Sigmoid colon (tissue), 7 donors: ENCODE measurements around the gene RFX7. TPM values are rescaled to one million over a fixed set of nuclear protein-coding genes. Genes with fewer than 3 reads are reported as not detected.

Source experiments
- DNase-seq: peaks from one replicate; pipeline ENCODE4 v3.0.0-alpha.2; 2019
- H3K27ac ChIP-seq, 4 donors: fragments of 200-600 bp; sonication (generic); one replicate each; pipeline ENCODE4 v1.5.1; 2016 to 2019; ENCODE audit warnings: mild to moderate bottlenecking in 1 of 4
- H3K27me3 ChIP-seq, 3 donors: fragments of 200-600 bp; sonication (generic); one replicate each; pipeline ENCODE4 v1.5.1; 2019; ENCODE audit warnings: mild to moderate bottlenecking in 1 of 3
- H3K36me3 ChIP-seq, 4 donors: fragments of 200-600 bp; sonication (generic); one replicate each; pipeline ENCODE4 v1.5.1; 2016 to 2019
- H3K4me1 ChIP-seq, 4 donors: fragments of 200-600 bp; sonication (generic); one replicate each; pipeline ENCODE4 v1.5.1; 2017 to 2019
- H3K4me3 ChIP-seq, 4 donors: fragments of 200-600 bp; sonication (generic); one replicate each; pipeline ENCODE4 v1.5.1; 2017 to 2019; ENCODE audit warnings: mild to moderate bottlenecking in 2 of 4, moderate library complexity in 1 of 4
- H3K9me3 ChIP-seq, 4 donors: fragments of 200-600 bp in 3 of 4; sonication (generic) in 3 of 4; one replicate each; pipeline versions ENCODE4 v1.5.1 to v1.6.1; 2013 to 2019
- CTCF ChIP-seq, 4 experiments: fragments of 450-650 bp in 3 of 4; fragments of 200-600 bp in 1 of 4; IDR thresholded peaks; one replicate each; pipeline ENCODE4 v1.5.1; 2016 to 2019; ENCODE audit warnings: antibody characterized with exemption in 4 of 4, mild to moderate bottlenecking in 3 of 4, moderate library complexity in 2 of 4
- EP300 ChIP-seq, 4 donors: sonication (generic); formaldehyde crosslinking; IDR thresholded peaks; one replicate each; pipeline ENCODE4 v1.6.1; 2017; ENCODE audit warnings: antibody characterized with exemption in 4 of 4
- POLR2A ChIP-seq, 2 donors: fragments of 450-650 bp; IDR thresholded peaks; one replicate each; pipeline ENCODE4 v1.6.1; 2016; ENCODE audit warnings: antibody characterized with exemption in 2 of 2, mild to moderate bottlenecking in 2 of 2, moderate library complexity in 2 of 2
- POLR2AphosphoS5 ChIP-seq, 4 donors: sonication (generic); formaldehyde crosslinking; IDR thresholded peaks; one replicate each; pipeline ENCODE4 v1.6.1; 2017; ENCODE audit warnings: antibody characterized with exemption in 4 of 4
- WGBS, 2 donors: extraction: QIAGEN DNeasy Blood & Tissue Kit; methylation state at CpG; one replicate each; pipeline ENCODE4 v1.1.7; 2013; 5-methylcytosine and 5-hydroxymethylcytosine counted together
- intact Hi-C: fragments of 100-400 bp; cut with DNase I; formaldehyde crosslinking; loops from one replicate; pipeline ENCODE4 v1.15.1; 2023
- polyA plus RNA-seq, 3 donors: library from polyadenylated mRNA; stranded (reverse); fragments of 200-250 nt; gene quantifications; one replicate each; pipeline ENCODE4 v1.2.3, GENCODE V29; 2013
- total RNA-seq, 4 donors: library from RNA; depleted of rRNA; stranded (reverse); fragments of >200 nt; gene quantifications; one replicate each; pipeline ENCODE4 v1.1.0, GENCODE V29; 2016
- donor health status: healthy with polysubstance abuse.
- donor health status: Bipolar disorder and iron deficiency.
- donor health status: healthy.

The RFX7 gene
- total and polyA plus RNA-seq, 7 donors, result 0.60 to 9.1 (median 6.7) TPM

GRCh38 chr15:56175788-56176187 is 67.9 kb downstream of the RFX7 start:
- intact Hi-C loops, result no loop called here
- Histone ChIP-seq H3K4me3 (no peak overlapping the region), H3K27ac (no peak overlapping the region), H3K27me3 (no peaks in the 10 kb centered on the region), H3K4me1 (peaks cover 0 to 15% (median 11%) of the 10 kb centered on the region in 4 donors), H3K9me3 (no peaks in the 10 kb centered on the region), H3K36me3 (peaks cover 0 to 22% (median 3%) of the 10 kb centered on the region in 4 donors)
- WGBS, 2 donors, result 94% methylated on average over 1 of the region's 1 CpG
- no peak for TF ChIP-seq POLR2AphosphoS5 (IDR thresholded peaks at IDR 0.05)
- TF ChIP-seq POLR2A (IDR thresholded peaks at IDR 0.05), result no peak
- TF ChIP-seq EP300 (IDR thresholded peaks at IDR 0.05), result no peak
- no peak for TF ChIP-seq CTCF (IDR thresholded peaks at IDR 0.05)
- DNase-seq, result no peak

- Histone ChIP-seq H3K4me3 (no peak overlapping the region), H3K27ac (no peak overlapping the region), H3K9me3 (no peaks in the 10 kb centered on the region), H3K36me3 (peaks cover 0 to 22% (median 3%) of the 10 kb centered on the region in 4 donors), H3K27me3 (no peaks in the 10 kb centered on the region), H3K4me1 (peaks cover 0 to 15% (median 10%) of the 10 kb centered on the region in 4 donors)
- 88 to 91% methylated on average over 6 of the region's 6 CpGs for WGBS, 2 donors
- intact Hi-C loops, result no loop called here
- TF ChIP-seq POLR2A (IDR thresholded peaks at IDR 0.05) (no peak), EP300 (IDR thresholded peaks at IDR 0.05) (no peak), POLR2AphosphoS5 (IDR thresholded peaks at IDR 0.05) (no peak), CTCF (IDR thresholded peaks at IDR 0.05) (no peak)
- no peak for DNase-seq
These were observed 69.0 kb downstream of the RFX7 start for GRCh38 chr15:56174649-56175048.

- Histone ChIP-seq H3K27me3 (no peaks in the 10 kb centered on the region), H3K27ac (no peak overlapping the region), H3K36me3 (peaks cover 0 to 20% (median 1%) of the 10 kb centered on the region in 4 donors), H3K4me1 (peaks cover 0 to 6% (median 0%) of the 10 kb centered on the region in 4 donors), H3K4me3 (no peak overlapping the region), H3K9me3 (no peaks in the 10 kb centered on the region)
- intact Hi-C loops, result no loop called here
- DNase-seq, result no peak
- TF ChIP-seq CTCF (IDR thresholded peaks at IDR 0.05) (no peak), EP300 (IDR thresholded peaks at IDR 0.05) (no peak), POLR2AphosphoS5 (IDR thresholded peaks at IDR 0.05) (no peak), POLR2A (IDR thresholded peaks at IDR 0.05) (no peak)
- WGBS, 2 donors, result 88 to 89% methylated on average over 2 of the region's 2 CpGs
These were observed 75.3 kb downstream of the RFX7 start for GRCh38 chr15:56168394-56168793.

- H3K9me3 ChIP-seq, result no peaks in the 10 kb centered on the region
- no peak for TF ChIP-seq CTCF (IDR thresholded peaks at IDR 0.05)
- TF ChIP-seq POLR2A (IDR thresholded peaks at IDR 0.05), result no peak
- no peak for TF ChIP-seq EP300 (IDR thresholded peaks at IDR 0.05)
- TF ChIP-seq POLR2AphosphoS5 (IDR thresholded peaks at IDR 0.05), result no peak
- no peaks in the 10 kb centered on the region for H3K27me3 ChIP-seq
- DNase-seq, result no peak
- H3K36me3 ChIP-seq, result no peaks in the 10 kb centered on the region
- no peak overlapping the region for H3K27ac ChIP-seq
- H3K4me3 ChIP-seq, result no peak overlapping the region
- peaks cover 0 to 26% (median 9%) of the 10 kb centered on the region in 4 donors for H3K4me1 ChIP-seq
- WGBS, 2 donors, result 97 to 98% methylated on average over 2 of the region's 2 CpGs
- intact Hi-C loops, result no loop called here
These were observed 78.4 kb downstream of the RFX7 start for GRCh38 chr15:56165234-56165633.

- Histone ChIP-seq H3K27ac (no peak overlapping the region), H3K4me3 (no peak overlapping the region), H3K36me3 (no peaks in the 10 kb centered on the region), H3K4me1 (peaks cover 0 to 26% (median 9%) of the 10 kb centered on the region in 4 donors), H3K9me3 (no peaks in the 10 kb centered on the region), H3K27me3 (no peaks in the 10 kb centered on the region)
- intact Hi-C loops, result loop anchor here (5.0 kb wide), 1 partner anchor 294 kb away; no protein-coding TSS in a partner anchor
- TF ChIP-seq POLR2A (IDR thresholded peaks at IDR 0.05), result no peak
- TF ChIP-seq EP300 (IDR thresholded peaks at IDR 0.05), result no peak
- 81 to 90% methylated on average over 1 of the region's 1 CpG for WGBS, 2 donors
- no peak for DNase-seq
These were observed 82.7 kb downstream of the RFX7 start for GRCh38 chr15:56160966-56161365.
